ENCODE results near the gene RUSF1.

- TF ChIP-seq, protein P1, sequence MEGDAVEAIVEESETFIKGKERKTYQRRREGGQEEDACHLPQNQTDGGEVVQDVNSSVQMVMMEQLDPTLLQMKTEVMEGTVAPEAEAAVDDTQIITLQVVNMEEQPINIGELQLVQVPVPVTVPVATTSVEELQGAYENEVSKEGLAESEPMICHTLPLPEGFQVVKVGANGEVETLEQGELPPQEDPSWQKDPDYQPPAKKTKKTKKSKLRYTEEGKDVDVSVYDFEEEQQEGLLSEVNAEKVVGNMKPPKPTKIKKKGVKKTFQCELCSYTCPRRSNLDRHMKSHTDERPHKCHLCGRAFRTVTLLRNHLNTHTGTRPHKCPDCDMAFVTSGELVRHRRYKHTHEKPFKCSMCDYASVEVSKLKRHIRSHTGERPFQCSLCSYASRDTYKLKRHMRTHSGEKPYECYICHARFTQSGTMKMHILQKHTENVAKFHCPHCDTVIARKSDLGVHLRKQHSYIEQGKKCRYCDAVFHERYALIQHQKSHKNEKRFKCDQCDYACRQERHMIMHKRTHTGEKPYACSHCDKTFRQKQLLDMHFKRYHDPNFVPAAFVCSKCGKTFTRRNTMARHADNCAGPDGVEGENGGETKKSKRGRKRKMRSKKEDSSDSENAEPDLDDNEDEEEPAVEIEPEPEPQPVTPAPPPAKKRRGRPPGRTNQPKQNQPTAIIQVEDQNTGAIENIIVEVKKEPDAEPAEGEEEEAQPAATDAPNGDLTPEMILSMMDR (IDR thresholded peaks at IDR 0.05; ENCODE audit: insufficient read depth, low read length, poor library complexity, severe bottlenecking) = no peak
- TF ChIP-seq EZH2phosphoT487 (conservative IDR thresholded peaks at IDR 0.05; ENCODE audit: low read length) = no peak
These were observed 28.4 kb downstream of the RUSF1 start for GRCh38 chr16:31479751-31480150.
